OCI-LY1 (cell line): ENCODE data around the gene ORC2.

Experiments used
- EZH2 ChIP-seq: fragments of 200-600 bp; sonication (generic), shearing (Covaris generic); IDR thresholded peaks from 2 replicates; pipeline ENCODE4 v1.8.0; 2017; ENCODE audit warnings: borderline replicate concordance, mixed run types, mild to moderate bottlenecking, antibody characterized with exemption, low read length, moderate library complexity, mixed read lengths
- TF ChIP-seq, protein P1 (sequence below): fragments of 200-600 bp; sonication (generic), shearing (Covaris generic); IDR thresholded peaks from 2 replicates; pipeline ENCODE4 v1.5.1; 2017; ENCODE audit warnings: mild to moderate bottlenecking, antibody characterized with exemption, low read length, moderate library complexity, mixed read lengths

DNA sequence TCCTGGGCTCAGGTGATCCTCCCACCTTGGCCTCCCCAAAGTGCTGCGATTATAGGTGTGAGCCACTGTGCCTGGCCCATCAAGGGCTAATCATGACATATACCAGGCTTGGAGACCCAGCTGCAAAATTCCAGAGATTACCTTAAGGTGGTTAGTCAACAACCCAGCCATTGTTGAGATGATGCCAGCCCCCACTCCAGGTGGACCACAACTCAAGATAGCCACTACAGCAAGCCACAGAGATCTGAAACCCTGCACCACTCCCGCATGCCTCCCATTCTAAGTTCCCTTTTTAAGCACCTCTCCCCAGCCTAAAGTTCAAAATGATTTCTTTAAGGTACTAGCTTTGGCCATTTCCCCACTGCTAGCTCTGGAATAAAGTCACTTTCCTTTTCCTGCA is 94.4 kb downstream of the ORC2 start:
- TF ChIP-seq, protein P1, sequence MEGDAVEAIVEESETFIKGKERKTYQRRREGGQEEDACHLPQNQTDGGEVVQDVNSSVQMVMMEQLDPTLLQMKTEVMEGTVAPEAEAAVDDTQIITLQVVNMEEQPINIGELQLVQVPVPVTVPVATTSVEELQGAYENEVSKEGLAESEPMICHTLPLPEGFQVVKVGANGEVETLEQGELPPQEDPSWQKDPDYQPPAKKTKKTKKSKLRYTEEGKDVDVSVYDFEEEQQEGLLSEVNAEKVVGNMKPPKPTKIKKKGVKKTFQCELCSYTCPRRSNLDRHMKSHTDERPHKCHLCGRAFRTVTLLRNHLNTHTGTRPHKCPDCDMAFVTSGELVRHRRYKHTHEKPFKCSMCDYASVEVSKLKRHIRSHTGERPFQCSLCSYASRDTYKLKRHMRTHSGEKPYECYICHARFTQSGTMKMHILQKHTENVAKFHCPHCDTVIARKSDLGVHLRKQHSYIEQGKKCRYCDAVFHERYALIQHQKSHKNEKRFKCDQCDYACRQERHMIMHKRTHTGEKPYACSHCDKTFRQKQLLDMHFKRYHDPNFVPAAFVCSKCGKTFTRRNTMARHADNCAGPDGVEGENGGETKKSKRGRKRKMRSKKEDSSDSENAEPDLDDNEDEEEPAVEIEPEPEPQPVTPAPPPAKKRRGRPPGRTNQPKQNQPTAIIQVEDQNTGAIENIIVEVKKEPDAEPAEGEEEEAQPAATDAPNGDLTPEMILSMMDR, result no peak
- TF ChIP-seq EZH2, result no peak
